HG03460 (cell line): ENCODE measurements around the gene SMAD3.
"Not testable (repeated sequence)": the region's sequence is repeated elsewhere in the genome, so short reads cannot be mapped to it uniquely, and the experiment has no call there.

Source experiments
- ATAC-seq: cut with Tn5 transposase; IDR thresholded peaks from one replicate; pipeline ENCODE4 v1.9.1; 2021; ENCODE audit not compliant: unreplicated experiment

SMAD3 gene

GRCh38 chr15:67062369-67062985 is 2.9 kb upstream of the SMAD3 start:
- no peak for ATAC-seq

- no peak for ATAC-seq
These were observed 1.5 kb upstream of the SMAD3 start for GRCh38 chr15:67063689-67064606.

- peak; percentile 36 for ATAC-seq
These were observed 533 bp upstream of the SMAD3 start for GRCh38 chr15:67064607-67065530.

- peak; percentile 8 for ATAC-seq
These were observed 898 bp downstream of the SMAD3 start for GRCh38 chr15:67066041-67066958.

- ATAC-seq: no peak
These were observed 1.8 kb downstream of the SMAD3 start for GRCh38 chr15:67066959-67067853.

GRCh38 chr15:67067930-67068551 is 2.6 kb downstream of the SMAD3 start:
- no peak for ATAC-seq

- ATAC-seq: no peak
These were observed 3.5 kb downstream of the SMAD3 start for GRCh38 chr15:67068710-67069400.

GRCh38 chr15:67070150-67070549 is 4.7 kb downstream of the SMAD3 start:
- no peak for ATAC-seq

GRCh38 chr15:67070892-67071664 is 5.7 kb downstream of the SMAD3 start:
- ATAC-seq: no peak

- no peak for ATAC-seq
These were observed 7.0 kb downstream of the SMAD3 start for GRCh38 chr15:67072442-67072841.

GRCh38 chr15:67072958-67073357 is 7.6 kb downstream of the SMAD3 start:
- ATAC-seq: no peak

- ATAC-seq: no peak
These were observed 9.5 kb downstream of the SMAD3 start for GRCh38 chr15:67074886-67075229.

- ATAC-seq: not testable (repeated sequence)
These were observed 10.2 kb downstream of the SMAD3 start for GRCh38 chr15:67075555-67076135.

- ATAC-seq: peak; percentile 48
These were observed 10.9 kb downstream of the SMAD3 start for GRCh38 chr15:67076147-67076843.

- ATAC-seq: no peak
These were observed 12.3 kb downstream of the SMAD3 start for GRCh38 chr15:67077641-67078215.

GRCh38 chr15:67079361-67079760 is 14.0 kb downstream of the SMAD3 start:
- ATAC-seq: no peak
